NCI-H187 treated with DMSO at 0.1 percent for 48 hours (cell line): ENCODE data around the gene PDXDC1.
"Not testable (repeated sequence)": the region's sequence is repeated elsewhere in the genome, so short reads cannot be mapped to it uniquely, and the experiment has no call there.

Source experiments
- DNase-seq: peaks from one replicate; lab custom pipeline; 2025; lab: John Stamatoyannopoulos, UW

PDXDC1 gene

DNA sequence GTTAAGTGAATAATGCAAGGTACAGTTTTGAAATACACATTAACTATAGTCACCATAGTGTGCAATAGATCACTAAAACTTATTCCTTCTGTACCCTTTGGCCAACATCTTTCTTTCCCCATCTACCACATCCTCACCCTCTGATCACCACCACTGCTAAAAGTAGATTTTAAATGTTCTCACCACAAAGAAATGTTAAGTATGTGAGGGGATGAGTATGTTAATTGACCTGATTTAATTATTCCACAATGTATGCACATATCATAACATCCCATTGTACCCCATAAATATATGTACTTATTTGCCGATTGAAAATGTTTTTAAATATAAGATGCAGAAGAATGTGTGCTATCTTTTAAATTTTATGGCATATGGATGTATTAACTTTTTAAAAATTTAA is 188.2 kb downstream of the PDXDC1 start:
- DNase-seq: not testable (repeated sequence)

DNA sequence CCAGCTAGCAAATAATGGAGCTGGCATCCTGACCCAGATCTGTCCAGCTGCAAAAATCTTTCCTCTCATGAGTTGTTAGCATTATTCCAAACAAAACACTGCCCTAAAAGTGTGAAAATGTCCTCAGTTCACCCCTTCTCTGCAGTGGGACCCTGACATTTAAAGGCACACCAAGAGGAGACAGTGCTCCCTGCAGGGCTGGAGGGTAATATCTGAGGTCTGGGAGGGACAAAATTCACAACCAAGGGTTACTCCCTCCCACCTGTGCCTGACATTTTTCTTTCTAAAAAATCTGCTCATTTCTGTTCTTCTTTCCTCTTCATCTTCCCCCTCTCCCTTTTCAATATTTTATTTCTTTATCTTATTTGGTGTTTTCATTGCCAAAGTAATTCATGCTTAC is 191.4 kb downstream of the PDXDC1 start:
- DNase-seq: not testable (repeated sequence)

DNA sequence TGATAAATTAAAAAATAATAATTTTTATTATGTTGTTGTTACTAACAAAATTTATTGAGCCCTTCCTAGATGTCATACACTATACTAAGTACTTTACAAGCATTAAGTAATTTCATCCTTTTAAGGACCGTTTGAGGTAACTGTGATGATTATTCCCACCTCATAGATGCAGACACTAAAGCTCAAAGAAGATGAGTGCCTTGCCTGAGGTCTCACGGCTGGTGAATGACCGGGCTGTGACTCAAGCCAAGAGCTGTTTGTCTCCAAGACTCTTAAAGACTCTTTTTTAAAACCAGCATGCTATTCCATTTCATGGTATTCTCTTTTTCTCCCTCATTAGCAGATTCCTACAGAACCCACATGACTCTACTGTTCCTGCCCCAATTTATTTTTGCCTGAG is 193.5 kb downstream of the PDXDC1 start:
- DNase-seq: not testable (repeated sequence)

DNA sequence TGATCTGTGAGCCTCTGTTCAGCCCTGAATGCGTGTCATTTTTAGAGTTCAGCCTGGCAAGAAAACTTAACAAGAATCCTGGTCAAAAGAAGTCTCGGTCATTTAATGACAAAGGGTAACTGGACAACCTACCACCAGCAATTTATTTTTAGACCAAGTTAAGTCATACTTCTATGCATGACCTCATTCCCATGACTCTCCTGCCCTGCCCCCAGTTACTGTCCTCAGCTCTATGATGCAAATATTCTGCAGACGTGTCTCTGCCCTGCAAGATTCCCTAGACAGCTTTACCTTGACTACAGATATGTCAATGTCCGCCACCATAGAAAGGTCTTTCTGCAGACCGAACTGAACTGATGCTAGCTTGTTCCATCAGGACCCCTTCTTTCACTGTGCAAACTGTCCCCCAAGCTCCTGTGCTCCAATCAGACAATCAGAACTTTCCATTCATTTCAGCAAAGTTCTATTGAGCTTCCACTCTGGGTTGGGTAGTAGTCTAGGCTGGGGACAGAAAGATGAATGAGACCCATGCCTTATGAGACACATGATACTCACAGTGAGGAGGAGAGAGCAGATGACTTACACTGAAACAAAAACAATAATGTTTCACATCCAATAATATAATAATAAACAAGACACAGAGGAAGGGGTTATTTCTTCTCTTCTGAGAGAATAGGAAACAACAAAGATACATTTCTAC is 194.3 kb downstream of the PDXDC1 start:
- DNase-seq: not testable (repeated sequence)

DNA sequence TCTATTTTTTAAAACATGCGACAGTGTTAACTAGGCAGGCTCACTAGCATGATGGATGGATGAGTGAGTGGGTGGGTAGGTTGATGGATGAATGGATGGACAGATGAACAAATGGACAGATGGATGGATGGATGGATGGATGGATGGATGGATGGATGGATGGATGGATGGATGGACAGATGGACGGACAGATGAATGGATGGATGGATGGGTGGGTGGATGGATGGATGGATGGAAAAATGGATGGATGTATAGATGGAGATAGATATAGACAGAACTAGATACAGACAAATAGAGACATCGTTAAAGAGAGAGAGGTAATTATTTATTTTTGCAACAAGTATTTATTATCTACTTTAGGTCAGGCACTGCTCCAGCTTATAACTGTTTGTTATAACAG is 205.1 kb downstream of the PDXDC1 start:
- DNase-seq: not testable (repeated sequence)

DNA sequence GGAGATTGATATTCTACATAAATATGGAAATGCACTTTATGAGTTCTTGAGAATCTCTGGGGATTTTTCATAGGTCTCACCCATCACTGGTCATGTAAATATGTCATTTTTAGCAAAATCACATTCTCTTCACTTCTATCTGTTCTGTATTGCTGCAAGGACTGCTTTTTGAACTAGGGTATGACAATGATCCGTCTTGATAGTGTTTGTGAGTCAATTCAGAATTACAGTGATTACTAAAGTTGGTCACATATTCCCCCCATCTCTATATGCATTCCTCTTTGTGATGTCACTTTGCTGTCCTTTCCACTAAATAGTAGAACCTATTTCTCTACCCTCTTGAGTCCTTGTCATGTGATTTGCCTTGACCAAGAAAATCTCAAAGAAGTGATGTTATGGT is 206.1 kb downstream of the PDXDC1 start:
- DNase-seq: not testable (repeated sequence)

DNA sequence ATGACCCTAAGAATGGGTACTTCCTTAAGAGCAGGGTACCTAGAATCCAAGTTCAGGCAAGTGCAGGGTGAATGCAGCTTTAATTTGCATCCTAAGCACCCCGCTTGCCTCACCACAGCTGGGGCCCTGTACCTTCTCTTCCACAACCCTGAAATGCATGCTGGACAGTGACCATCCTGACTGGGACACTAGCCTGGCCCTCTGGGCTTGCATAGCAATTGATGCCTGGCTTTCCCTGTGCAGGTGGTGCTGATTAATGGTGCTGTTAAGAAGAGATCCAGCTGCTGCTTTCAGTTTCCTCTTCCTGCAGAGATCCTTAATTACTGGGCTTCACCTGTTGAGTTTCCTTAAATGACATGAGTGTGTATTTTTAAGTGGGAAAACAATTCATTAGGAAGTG is 209.2 kb downstream of the PDXDC1 start:
- DNase-seq: not testable (repeated sequence)
